HFF-Myc (cell line): ENCODE data around the gene VEZF1.

ENCODE experiments used
- DNase-seq: peaks from one replicate; pipeline ENCODE4 v3.0.0-alpha.2; 2011; ENCODE audit warnings: low read depth; ENCODE audit errors: extremely low read depth
- H3K4me3 ChIP-seq: replicated peaks from 2 replicates; pipeline ENCODE4 v1.5.1; 2011; ENCODE audit warnings: low read depth, mild to moderate bottlenecking, control low read depth, low read length
- CTCF ChIP-seq: IDR thresholded peaks from 2 replicates; pipeline ENCODE4 v1.5.1; 2012; ENCODE audit warnings: mild to moderate bottlenecking, low read depth, low read length, control low read depth; ENCODE audit errors: missing control alignments

VEZF1 gene

GRCh38 chr17:57972151-57972550 lies 15.9 kb downstream of the VEZF1 start:
- no peak overlapping the region for H3K4me3 ChIP-seq
- no peak for DNase-seq
- no peak for TF ChIP-seq CTCF

- no peak for TF ChIP-seq CTCF
These were observed 16.5 kb downstream of the VEZF1 start for GRCh38 chr17:57971572-57971971.

GRCh38 chr17:57970710-57971109 lies 17.3 kb downstream of the VEZF1 start:
- DNase-seq = peak; percentile 75
- no peak overlapping the region for H3K4me3 ChIP-seq
- TF ChIP-seq CTCF = no peak

More at GRCh38 chr17:57971572-57971971, 16.5 kb downstream of the VEZF1 start:
- no peak for DNase-seq
- H3K4me3 ChIP-seq = no peak overlapping the region

GRCh38 chr17:57968456-57968855 lies 19.6 kb downstream of the VEZF1 start:
- no peak for DNase-seq
- TF ChIP-seq CTCF = no peak
- H3K4me3 ChIP-seq = no peak overlapping the region

DNA sequence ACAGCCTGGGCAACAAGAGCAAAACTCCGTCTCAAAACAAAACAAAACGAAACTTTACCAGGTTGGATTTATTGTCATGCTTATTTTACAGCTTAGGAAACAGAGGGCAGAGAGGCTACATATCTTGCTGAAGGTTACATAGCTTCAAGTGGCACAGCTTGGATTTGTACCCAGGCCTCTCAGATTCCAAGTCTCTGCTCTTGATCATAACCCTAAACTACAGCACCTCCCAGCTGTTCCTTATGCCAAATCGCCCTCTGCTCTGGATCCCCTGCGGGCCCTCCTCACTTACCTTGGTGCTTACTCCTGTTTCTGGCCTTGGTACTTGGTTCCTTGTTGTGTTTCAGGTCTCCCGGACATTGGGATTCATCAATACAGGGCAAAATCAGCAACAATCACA lies 21.2 kb downstream of the VEZF1 start:
- no peak for DNase-seq
- no peak overlapping the region for H3K4me3 ChIP-seq
- no peak for TF ChIP-seq CTCF

DNA sequence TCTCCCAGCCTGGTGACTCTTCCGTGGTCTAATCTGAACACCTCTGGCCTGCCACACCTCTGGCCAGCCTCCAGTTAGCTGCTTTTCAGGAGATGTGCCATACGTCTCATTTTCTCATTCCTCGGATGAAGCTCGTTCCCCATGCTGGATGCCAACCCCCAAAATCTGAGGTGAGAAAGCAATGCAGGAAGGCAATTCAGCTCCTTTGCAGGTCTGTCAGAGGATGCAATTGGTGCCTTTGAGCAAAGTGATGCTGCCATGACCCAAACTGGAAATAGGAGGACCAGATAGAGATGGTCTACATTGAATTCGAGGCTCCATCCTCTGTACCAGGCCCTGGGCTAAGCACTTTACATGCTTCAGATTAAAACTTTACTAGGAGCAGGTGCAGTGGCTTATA lies 21.8 kb downstream of the VEZF1 start:
- no peak for DNase-seq
- no peak for TF ChIP-seq CTCF

GRCh38 chr17:57965521-57966160 lies 22.4 kb downstream of the VEZF1 start:
- no peak for TF ChIP-seq CTCF
- DNase-seq = no peak
- H3K4me3 ChIP-seq = no peak overlapping the region

More for the DNA sequence above, 21.8 kb downstream of the VEZF1 start:
- no peak overlapping the region for H3K4me3 ChIP-seq
